ENCODE results near the gene GIPC1.
"Not testable (repeated sequence)": the region's sequence is repeated elsewhere in the genome, so short reads cannot be mapped to it uniquely, and the experiment has no call there.

GIPC1 gene, protein sequence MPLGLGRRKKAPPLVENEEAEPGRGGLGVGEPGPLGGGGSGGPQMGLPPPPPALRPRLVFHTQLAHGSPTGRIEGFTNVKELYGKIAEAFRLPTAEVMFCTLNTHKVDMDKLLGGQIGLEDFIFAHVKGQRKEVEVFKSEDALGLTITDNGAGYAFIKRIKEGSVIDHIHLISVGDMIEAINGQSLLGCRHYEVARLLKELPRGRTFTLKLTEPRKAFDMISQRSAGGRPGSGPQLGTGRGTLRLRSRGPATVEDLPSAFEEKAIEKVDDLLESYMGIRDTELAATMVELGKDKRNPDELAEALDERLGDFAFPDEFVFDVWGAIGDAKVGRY

DNA sequence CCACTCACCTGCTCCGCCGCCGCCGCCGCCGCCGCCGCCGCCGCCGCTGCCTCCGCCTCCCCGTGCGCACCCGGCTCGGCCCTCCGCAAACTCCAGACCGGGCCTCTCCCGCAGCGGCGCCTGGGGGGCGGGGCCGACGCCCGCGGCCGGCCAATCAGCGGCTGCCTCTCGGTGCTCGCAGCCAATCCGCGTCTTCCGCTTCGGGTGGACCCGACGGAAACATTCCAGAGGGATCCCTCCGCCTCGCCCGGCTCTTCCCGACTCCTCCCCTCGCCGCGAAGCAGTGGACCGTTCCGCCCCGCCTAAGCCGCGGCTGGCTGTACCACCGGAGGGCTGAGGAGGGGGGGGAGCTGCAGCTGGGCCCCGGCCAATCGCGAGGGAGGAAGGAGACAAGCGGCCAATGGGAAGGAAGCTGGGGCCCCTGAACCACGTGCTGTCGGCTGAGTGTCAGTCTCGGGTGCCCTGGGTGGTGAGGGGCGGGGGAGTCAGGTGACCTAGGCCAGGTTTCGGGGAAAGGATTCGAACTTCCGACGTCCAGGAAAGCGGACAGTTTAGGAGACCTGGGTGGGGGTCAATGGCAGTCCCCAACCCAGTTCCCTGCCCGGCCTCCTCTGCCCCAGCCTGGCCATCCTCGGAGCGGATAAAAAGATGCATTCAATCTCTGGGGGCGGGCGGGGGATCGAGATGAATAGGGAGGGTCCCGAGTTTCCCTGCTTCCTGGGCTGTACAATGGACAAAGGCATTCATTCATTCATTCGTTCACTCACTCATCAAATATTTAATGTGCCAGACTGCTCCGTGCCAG is at the start of gene GIPC1:
Gene GIPC1 (minus strand): TSS at position 99 of the 805 bp plus-strand sequence. CDS start 13,151 bp downstream, outside the sequence.
- peak; percentile 99 for DNase-seq

DNA sequence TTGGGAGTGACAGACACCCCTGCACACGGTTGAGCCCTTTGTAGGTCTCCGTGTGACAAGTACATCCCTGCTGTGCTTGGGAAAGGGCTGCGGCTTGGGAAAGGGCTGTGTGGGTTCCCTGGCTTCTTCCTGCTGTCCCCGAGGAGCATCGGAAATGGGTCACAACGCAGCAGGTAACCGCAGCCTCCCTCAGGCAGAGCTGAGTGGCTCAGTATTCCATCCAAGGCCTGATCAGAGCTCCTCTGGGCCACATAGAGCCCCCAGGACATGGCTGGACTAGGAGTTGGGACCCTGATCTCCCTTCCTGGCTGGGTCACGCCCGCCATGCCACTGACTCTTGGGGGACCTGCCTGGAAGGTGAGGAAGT is 49.8 kb upstream of the GIPC1 start:
- no peak for DNase-seq

DNA sequence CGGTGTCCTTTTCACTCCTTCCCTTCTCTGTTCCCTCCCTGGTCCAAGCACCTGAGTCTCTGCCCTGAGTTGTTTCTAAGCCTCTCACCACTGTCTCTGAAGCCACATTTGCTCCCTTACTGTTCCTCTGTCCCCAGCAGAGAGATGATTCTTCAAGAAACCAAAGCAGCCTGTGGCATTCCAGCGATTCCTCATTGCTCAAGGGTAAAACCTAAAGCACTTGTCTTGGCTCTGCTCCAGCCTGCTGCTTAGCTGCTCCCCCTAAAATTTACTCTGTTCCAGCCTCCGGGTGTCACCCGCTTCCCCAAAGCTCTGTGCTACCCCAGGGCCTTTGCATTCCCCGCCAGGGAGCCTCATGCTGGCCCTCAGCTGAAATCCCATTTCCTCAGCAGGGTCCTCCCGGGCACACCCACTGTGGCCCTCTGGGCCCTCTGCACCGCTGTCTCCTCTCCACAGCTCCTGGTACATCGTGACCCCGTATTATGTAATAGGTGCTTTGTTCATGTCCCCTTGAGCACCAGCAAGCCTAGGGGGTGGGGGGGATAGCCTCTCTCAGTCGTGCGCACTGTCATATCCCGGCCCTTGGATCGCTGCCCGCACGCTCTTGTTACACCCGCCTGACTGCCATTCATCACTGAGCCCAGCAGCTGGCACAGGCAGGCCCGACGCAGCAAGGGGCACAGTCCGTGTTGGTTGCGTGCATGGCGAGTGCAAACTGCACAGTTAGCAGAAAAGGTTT is 49.2 kb upstream of the GIPC1 start:
- no peak for DNase-seq

- no peak for DNase-seq
These were observed 48.1 kb upstream of the GIPC1 start for GRCh38 chr19:14544047-14544446.

GRCh38 chr19:14542711-14543328 is 46.9 kb upstream of the GIPC1 start:
- no peak for DNase-seq

DNA sequence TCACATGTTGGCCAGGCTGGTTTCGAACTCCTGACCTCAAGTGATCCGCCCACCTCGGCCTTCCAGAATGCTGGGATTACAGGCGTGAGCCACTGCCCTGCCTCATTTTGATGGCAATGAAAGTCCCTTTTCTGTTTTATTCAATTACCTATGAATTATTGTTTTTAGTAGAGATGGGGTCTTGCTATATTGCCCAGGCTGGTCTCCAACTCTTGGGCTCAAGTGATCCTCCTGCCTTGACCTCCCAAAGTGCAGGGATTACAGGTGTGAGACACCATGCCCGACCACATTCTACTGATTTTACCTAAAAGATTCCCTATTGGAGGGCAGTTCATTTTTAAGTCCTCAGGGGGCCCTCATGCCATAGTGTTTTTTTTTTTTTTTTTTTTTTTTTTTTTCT is 46.1 kb upstream of the GIPC1 start:
- not testable (repeated sequence) for DNase-seq

DNA sequence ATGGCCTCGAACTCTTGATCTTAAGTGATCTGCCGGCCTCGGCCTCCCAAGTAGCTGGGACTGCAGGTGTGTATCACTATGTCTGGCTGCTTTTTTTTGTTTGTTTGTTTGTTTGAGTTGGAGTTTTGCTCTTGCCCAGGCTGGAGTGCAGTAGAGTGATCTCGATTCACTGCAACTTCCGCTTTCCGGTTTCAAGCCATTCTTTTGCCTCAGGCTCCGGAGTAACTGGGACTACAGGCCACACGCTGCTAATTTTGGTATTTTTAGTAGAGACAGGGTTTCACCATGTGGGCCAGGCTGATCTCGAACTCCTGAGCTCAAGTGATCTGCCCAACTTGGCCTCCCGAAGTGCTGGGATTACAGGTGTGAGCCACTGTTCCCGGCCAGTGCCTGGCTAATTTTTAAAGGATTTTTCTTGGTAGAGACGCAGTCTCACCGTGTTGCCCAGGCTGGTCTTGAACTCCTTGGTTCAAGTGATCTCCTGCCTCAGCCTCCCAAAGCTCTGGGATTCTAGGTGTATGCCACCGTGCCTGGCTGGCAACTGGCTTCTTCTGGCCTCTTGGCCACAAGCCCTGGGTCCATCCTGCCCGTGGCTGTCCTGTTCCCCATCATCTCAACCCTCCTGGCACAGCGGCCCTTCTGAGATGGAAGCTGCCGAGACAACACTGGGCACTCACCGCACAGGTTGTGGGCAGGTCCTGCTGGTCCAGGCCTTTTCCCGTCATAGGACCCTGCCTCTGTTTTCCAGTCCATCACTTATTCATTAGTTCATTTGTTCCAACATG is 45.0 kb upstream of the GIPC1 start:
- DNase-seq, result no peak

- peak; percentile 61 for DNase-seq
These were observed 41.2 kb upstream of the GIPC1 start for GRCh38 chr19:14536926-14537692.

DNA sequence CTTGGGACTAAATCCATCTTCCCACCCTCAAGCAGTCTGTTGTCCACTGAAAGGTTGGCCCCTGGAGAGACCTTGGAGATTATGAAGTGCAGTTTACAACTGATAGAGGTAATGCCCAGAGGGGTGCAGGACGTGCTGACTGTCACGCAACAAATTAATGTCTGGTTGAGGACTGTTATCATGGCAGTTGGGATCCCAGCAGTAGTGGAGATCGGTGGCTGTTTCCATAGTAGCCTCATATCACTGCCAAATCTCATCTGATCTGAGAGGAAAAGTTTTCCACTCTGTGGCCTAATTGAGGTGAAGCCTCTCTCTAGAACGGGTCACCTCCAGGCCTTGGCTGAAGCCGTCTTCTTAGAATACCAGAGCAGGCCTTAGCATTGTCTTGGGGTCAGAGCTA is 37.5 kb upstream of the GIPC1 start:
- DNase-seq, result no peak

- no peak for DNase-seq
These were observed 34.6 kb upstream of the GIPC1 start for GRCh38 chr19:14530506-14530905.

GRCh38 chr19:14530005-14530348 is 34.0 kb upstream of the GIPC1 start:
- no peak for DNase-seq

- peak; percentile 100 for DNase-seq
These were observed 33.5 kb upstream of the GIPC1 start, which contains the start of gene TECR for GRCh38 chr19:14529254-14530004. TECR (plus strand) TSS chr19:14529594; CDS start chr19:14529697, 103 bp downstream.

GRCh38 chr19:14528419-14529253 is 32.7 kb upstream of the GIPC1 start:
- DNase-seq, result no peak

DNA sequence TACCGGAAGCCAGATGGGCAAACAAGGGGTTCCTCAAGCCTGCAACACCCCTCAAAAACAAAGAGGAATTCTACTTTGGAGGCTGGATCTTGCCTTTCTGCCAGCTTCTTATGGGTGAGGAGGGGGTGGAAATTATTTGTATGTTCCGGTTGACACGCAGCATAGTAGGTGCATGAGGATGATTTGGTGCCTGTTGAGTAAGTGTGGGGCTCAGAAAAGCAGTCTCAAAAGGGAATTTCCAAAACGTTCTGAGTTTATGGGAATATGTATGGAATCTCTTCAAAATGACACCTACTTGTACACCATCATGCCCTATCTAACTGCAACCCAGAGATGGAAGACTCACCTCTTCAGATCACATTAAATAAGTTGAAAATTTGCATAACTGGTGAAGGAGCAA is 30.5 kb upstream of the GIPC1 start:
- no peak for DNase-seq

GRCh38 chr19:14525729-14526128 is 29.8 kb upstream of the GIPC1 start:
- DNase-seq, result no peak

GRCh38 chr19:14520543-14520942 is 24.6 kb upstream of the GIPC1 start:
- no peak for DNase-seq

- DNase-seq, result peak; percentile 40
These were observed 24.0 kb upstream of the GIPC1 start for GRCh38 chr19:14519860-14520407.

GRCh38 chr19:14519245-14519859 is 23.4 kb upstream of the GIPC1 start:
- DNase-seq, result no peak
